Stimulated activated CD8-positive, alpha-beta memory T cell treated with anti-CD3 and anti-CD28 coated beads, Interleukin-4, amount 100 ng/mL, for 48 hours (primary cell): ENCODE measurements around the gene CASTOR1.

Source experiments
- DNase-seq: peaks from one replicate; pipeline ENCODE4 v3.0.0-alpha.2; 2020

The CASTOR1 gene

GRCh38 chr22:30262917-30263741, 26.2 kb downstream of the CASTOR1 start:
- DNase-seq, result peak; percentile 95

GRCh38 chr22:30262112-30262511, 27.2 kb downstream of the CASTOR1 start:
- no peak for DNase-seq

GRCh38 chr22:30261134-30261533, 28.2 kb downstream of the CASTOR1 start:
- DNase-seq, result no peak

- DNase-seq, result no peak
Observed at GRCh38 chr22:30260682-30261081, 28.6 kb downstream of the CASTOR1 start.

- DNase-seq, result no peak
Observed at GRCh38 chr22:30260276-30260675, 29.0 kb downstream of the CASTOR1 start.

GRCh38 chr22:30254314-30254713, 35.0 kb downstream of the CASTOR1 start:
- no peak for DNase-seq

GRCh38 chr22:30253205-30253852, 36.0 kb downstream of the CASTOR1 start:
- DNase-seq, result no peak

- DNase-seq, result no peak
Observed at GRCh38 chr22:30252411-30253204, 36.7 kb downstream of the CASTOR1 start.

- no peak for DNase-seq
Observed at GRCh38 chr22:30251711-30252110, 37.6 kb downstream of the CASTOR1 start.

- DNase-seq, result peak; percentile 68
Observed at GRCh38 chr22:30250661-30251267, 38.5 kb downstream of the CASTOR1 start.

- no peak for DNase-seq
Observed at GRCh38 chr22:30250039-30250565, 39.2 kb downstream of the CASTOR1 start.

- no peak for DNase-seq
Observed at GRCh38 chr22:30249049-30250038, 40.0 kb downstream of the CASTOR1 start.

- no peak for DNase-seq
Observed at GRCh38 chr22:30248484-30248883, 40.8 kb downstream of the CASTOR1 start.

GRCh38 chr22:30247974-30248373, 41.3 kb downstream of the CASTOR1 start:
- no peak for DNase-seq

GRCh38 chr22:30247561-30247960, 41.7 kb downstream of the CASTOR1 start:
- no peak for DNase-seq

- peak; percentile 50 for DNase-seq
Observed at GRCh38 chr22:30246814-30247376, 42.4 kb downstream of the CASTOR1 start.

GRCh38 chr22:30245985-30246813, 43.1 kb downstream of the CASTOR1 start, which contains the start of gene LIF:
TSS of gene LIF (minus strand) at chr22:30246759. CDS start at chr22:30246695, 64 bp downstream.
- DNase-seq, result peak; percentile 70

GRCh38 chr22:30245181-30245984, 43.9 kb downstream of the CASTOR1 start:
- DNase-seq, result no peak

GRCh38 chr22:30244641-30245040, 44.7 kb downstream of the CASTOR1 start:
- no peak for DNase-seq
